SU-DHL-6 (cell line): ENCODE data around the gene PRDM12.

ENCODE experiments used
- H2AFZ ChIP-seq: fragments of 200-600 bp; sonication (generic); 2 replicates; pipeline ENCODE4 v1.6.1; 2014; ENCODE audit warnings: low read depth, mild to moderate bottlenecking, moderate library complexity, mixed read lengths, antibody characterized with exemption, low read length; ENCODE audit not compliant: severe bottlenecking
- H3F3A ChIP-seq: fragments of 200-600 bp; shearing (Covaris generic); 2 replicates; pipeline ENCODE4 v1.6.0; 2016; ENCODE audit warnings: antibody characterized with exemption, mild to moderate bottlenecking; ENCODE audit not compliant: insufficient read depth
- H3K27ac ChIP-seq: fragments of 200-600 bp; sonication (generic); 2 replicates; pipeline ENCODE4 v1.5.1; 2016; ENCODE audit warnings: low read depth, mild to moderate bottlenecking, low read length, moderate library complexity, mixed read lengths
- H3K27me3 ChIP-seq: fragments of 200-600 bp; sonication (generic), shearing (Covaris generic); 2 replicates; pipeline ENCODE4 v1.6.0; 2014; ENCODE audit warnings: mild to moderate bottlenecking, low read length
- H3K36me3 ChIP-seq: fragments of 200-600 bp; sonication (generic); 2 replicates; pipeline ENCODE4 v1.6.1; 2014; ENCODE audit warnings: mild to moderate bottlenecking, low read length, mixed read lengths
- H3K4me2 ChIP-seq: fragments of 300-600, 200-600 bp; shearing (Covaris generic), sonication (generic); 2 replicates; pipeline ENCODE4 v1.6.0; 2014; ENCODE audit warnings: low read length, low read depth, mild to moderate bottlenecking; ENCODE audit not compliant: poor library complexity, severe bottlenecking
- H3K4me3 ChIP-seq: fragments of 200-600 bp; sonication (generic); 2 replicates; pipeline ENCODE4 v1.5.1; 2014; ENCODE audit warnings: antibody characterized with exemption, low read length, mild to moderate bottlenecking, mixed read lengths; ENCODE audit not compliant: insufficient read depth, poor library complexity, severe bottlenecking
- H3K79me2 ChIP-seq: fragments of 200-600 bp; sonication (generic); 2 replicates; pipeline ENCODE4 v1.6.1; 2014; ENCODE audit warnings: mild to moderate bottlenecking, low read length, moderate library complexity; ENCODE audit not compliant: insufficient read depth
- H3K9ac ChIP-seq: fragments of 200-600 bp; sonication (generic); 2 replicates; pipeline ENCODE4 v1.7.0; 2014; ENCODE audit warnings: mild to moderate bottlenecking, low read length
- H3K9me2 ChIP-seq: fragments of 200-600 bp; sonication (generic); replicated peaks from 2 replicates; pipeline ENCODE4 v1.6.1; 2014; ENCODE audit warnings: low read length; ENCODE audit not compliant: insufficient read depth
- H3K9me3 ChIP-seq: fragments of 200-600 bp; sonication (generic); 2 replicates; pipeline ENCODE4 v1.6.1; 2014; ENCODE audit warnings: low read length, mixed read lengths; ENCODE audit not compliant: insufficient read depth
- H4K20me1 ChIP-seq: fragments of 200-600 bp; sonication (generic); 2 replicates; pipeline ENCODE4 v1.6.1; 2014; ENCODE audit warnings: low read depth, mild to moderate bottlenecking, antibody characterized with exemption, low read length, moderate library complexity, mixed read lengths
- EZH2phosphoT487 ChIP-seq: fragments of 200-600 bp; sonication (generic), shearing (Covaris generic); conservative IDR thresholded peaks from 2 replicates; pipeline ENCODE4 v1.6.1; 2018; ENCODE audit warnings: mild to moderate bottlenecking, antibody characterized with exemption, low read length, moderate library complexity, mixed read lengths
- TF ChIP-seq, protein P1 (sequence below): fragments of 200-600 bp; sonication (generic); IDR thresholded peaks from one replicate; pipeline ENCODE4 v1.5.1; 2017; ENCODE audit warnings: antibody characterized with exemption, mild to moderate bottlenecking, low read length, moderate library complexity; ENCODE audit not compliant: insufficient read depth, poor library complexity, severe bottlenecking

The PRDM12 gene

GRCh38 chr9:130662970-130663257, 1.5 kb upstream of the PRDM12 start:
- Histone ChIP-seq H3K9me2 (no peaks in the 10 kb centered on the region), H3K9ac (no peak overlapping the region), H4K20me1 (no peaks in the 10 kb centered on the region), H3K4me2 (no peak overlapping the region), H3K4me3 (no peak overlapping the region), H2AFZ (no peak overlapping the region), H3K79me2 (no peaks in the 10 kb centered on the region), H3K27me3 (no peaks in the 10 kb centered on the region), H3K9me3 (no peaks in the 10 kb centered on the region), H3K27ac (no peak overlapping the region), H3K36me3 (no peaks in the 10 kb centered on the region), H3F3A (no peaks in the 10 kb centered on the region)
- TF ChIP-seq EZH2phosphoT487 = no peak
- TF ChIP-seq, protein P1, sequence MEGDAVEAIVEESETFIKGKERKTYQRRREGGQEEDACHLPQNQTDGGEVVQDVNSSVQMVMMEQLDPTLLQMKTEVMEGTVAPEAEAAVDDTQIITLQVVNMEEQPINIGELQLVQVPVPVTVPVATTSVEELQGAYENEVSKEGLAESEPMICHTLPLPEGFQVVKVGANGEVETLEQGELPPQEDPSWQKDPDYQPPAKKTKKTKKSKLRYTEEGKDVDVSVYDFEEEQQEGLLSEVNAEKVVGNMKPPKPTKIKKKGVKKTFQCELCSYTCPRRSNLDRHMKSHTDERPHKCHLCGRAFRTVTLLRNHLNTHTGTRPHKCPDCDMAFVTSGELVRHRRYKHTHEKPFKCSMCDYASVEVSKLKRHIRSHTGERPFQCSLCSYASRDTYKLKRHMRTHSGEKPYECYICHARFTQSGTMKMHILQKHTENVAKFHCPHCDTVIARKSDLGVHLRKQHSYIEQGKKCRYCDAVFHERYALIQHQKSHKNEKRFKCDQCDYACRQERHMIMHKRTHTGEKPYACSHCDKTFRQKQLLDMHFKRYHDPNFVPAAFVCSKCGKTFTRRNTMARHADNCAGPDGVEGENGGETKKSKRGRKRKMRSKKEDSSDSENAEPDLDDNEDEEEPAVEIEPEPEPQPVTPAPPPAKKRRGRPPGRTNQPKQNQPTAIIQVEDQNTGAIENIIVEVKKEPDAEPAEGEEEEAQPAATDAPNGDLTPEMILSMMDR = no peak

DNA sequence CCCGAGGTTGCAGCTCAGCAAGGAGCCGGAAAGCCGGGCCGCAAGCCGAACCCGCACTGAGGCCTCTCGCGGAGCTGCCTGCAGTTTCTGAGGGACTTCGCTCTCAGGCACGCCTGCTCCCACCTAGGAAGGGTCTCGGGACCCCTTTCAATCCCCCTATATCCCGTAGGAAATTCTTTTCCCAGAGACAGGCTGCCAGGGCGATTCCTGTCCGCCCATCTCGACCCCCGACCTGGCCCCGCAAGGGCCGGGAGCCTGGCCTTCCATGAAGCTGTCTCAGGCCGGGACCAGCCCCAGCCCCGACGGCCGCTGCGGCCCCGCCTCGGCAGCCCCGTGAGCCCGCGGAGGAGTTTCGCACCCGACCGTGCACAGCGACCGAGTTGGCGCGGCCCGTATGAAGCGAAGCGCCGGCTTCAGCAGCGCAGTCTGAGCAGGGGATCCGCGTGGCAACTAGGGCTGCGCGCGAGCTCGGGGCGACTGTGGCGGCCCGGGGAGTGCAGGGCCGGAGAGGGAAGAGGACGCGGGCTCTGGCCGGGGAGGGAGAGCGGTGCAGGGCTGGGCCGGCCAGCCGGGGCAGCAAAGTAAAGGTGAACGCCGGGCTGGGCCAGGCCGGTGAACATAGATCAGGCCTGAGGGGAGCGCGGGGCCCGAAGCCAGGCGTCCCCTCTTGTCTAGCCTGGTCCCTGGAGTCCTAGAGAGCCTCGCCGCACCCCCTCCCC, 977 bp upstream of the PRDM12 start:
- Histone ChIP-seq H3K4me3 (no peak overlapping the region), H3K9ac (no peak overlapping the region), H3K27ac (no peak overlapping the region), H4K20me1 (no peaks in the 10 kb centered on the region), H3K27me3 (no peaks in the 10 kb centered on the region), H2AFZ (no peak overlapping the region), H3F3A (no peaks in the 10 kb centered on the region), H3K9me2 (no peaks in the 10 kb centered on the region), H3K79me2 (no peaks in the 10 kb centered on the region), H3K36me3 (no peaks in the 10 kb centered on the region), H3K4me2 (no peak overlapping the region), H3K9me3 (no peaks in the 10 kb centered on the region)
- no peak for TF ChIP-seq EZH2phosphoT487
- TF ChIP-seq, protein P1 = no peak

- Histone ChIP-seq H3K79me2 (no peaks in the 10 kb centered on the region), H4K20me1 (no peaks in the 10 kb centered on the region), H3K27ac (no peak overlapping the region), H3K9me2 (no peaks in the 10 kb centered on the region), H2AFZ (no peak overlapping the region), H3K4me3 (no peak overlapping the region), H3K9ac (no peak overlapping the region), H3F3A (no peaks in the 10 kb centered on the region), H3K9me3 (no peaks in the 10 kb centered on the region), H3K36me3 (no peaks in the 10 kb centered on the region), H3K27me3 (no peaks in the 10 kb centered on the region), H3K4me2 (no peak overlapping the region)
- TF ChIP-seq, protein P1 = no peak
- no peak for TF ChIP-seq EZH2phosphoT487
Observed at GRCh38 chr9:130663977-130664250, 480 bp upstream of the PRDM12 start.
